Kidney (tissue), 14 donors: Measurements from ENCODE around the gene CDK5RAP3. TPM values are rescaled to one million over a fixed set of nuclear protein-coding genes. Genes with fewer than 3 reads are reported as not detected.
"Not testable (repeated sequence)": the region's sequence is repeated elsewhere in the genome, so short reads cannot be mapped to it uniquely, and the experiment has no call there.

Source experiments
- DNase-seq, 5 donors: peaks; one replicate each; pipeline ENCODE4 v3.0.0-alpha.2; 2013 to 2020
- FAIRE-seq: peaks from 2 replicates; lab custom pipeline; 2012; peaks lifted over from hg19 to GRCh38; lab: Jason Lieb, UNC
- H3K27ac ChIP-seq, 2 donors: one replicate each; pipeline ENCODE4 v1.7.0; 2013; ENCODE audit warnings: low read depth in 2 of 2, low read length in 2 of 2, inconsistent platforms in 1 of 2
- H3K27me3 ChIP-seq: one replicate; pipeline ENCODE4 v1.7.1; 2013; ENCODE audit warnings: low read length, inconsistent platforms; ENCODE audit not compliant: control insufficient read depth, insufficient read depth
- H3K36me3 ChIP-seq, 3 donors: one replicate each; pipeline versions ENCODE4 v1.7.0 to v1.7.1; 2013; ENCODE audit warnings: low read length in 3 of 3, control low read depth in 1 of 3, inconsistent platforms in 1 of 3; ENCODE audit not compliant: insufficient read depth in 3 of 3, control insufficient read depth in 2 of 3
- H3K4me1 ChIP-seq, 3 donors: one replicate each; pipeline versions ENCODE4 v1.7.0 to v1.7.1; 2013; ENCODE audit warnings: low read length in 3 of 3, inconsistent platforms in 1 of 3, low read depth in 1 of 3; ENCODE audit not compliant: control insufficient read depth in 2 of 3, insufficient read depth in 2 of 3
- H3K4me3 ChIP-seq, 3 donors: one replicate each; pipeline versions ENCODE4 v1.7.0 to v1.8.1; 2013; ENCODE audit warnings: low read length in 3 of 3, control low read depth in 1 of 3, inconsistent platforms in 1 of 3
- H3K9ac ChIP-seq, 3 donors: one replicate each; pipeline versions ENCODE4 v1.7.0 to v1.7.1; 2013; ENCODE audit warnings: low read length in 3 of 3, control low read depth in 1 of 3, inconsistent platforms in 1 of 3
- H3K9me3 ChIP-seq, 3 donors: one replicate each; pipeline versions ENCODE4 v1.7.0 to v1.7.1; 2013; ENCODE audit warnings: low read length in 3 of 3, control low read depth in 1 of 3, inconsistent platforms in 1 of 3; ENCODE audit not compliant: control insufficient read depth in 2 of 3, insufficient read depth in 1 of 3
- CTCF ChIP-seq: IDR thresholded peaks from 3 replicates; pipeline ENCODE4 v1.5.1; 2012; ENCODE audit warnings: mild to moderate bottlenecking, moderate library complexity, borderline replicate concordance; ENCODE audit not compliant: insufficient read depth; ENCODE audit errors: extremely low read depth
- intact Hi-C: fragments of 100-400 bp; cut with DNase I; formaldehyde crosslinking; loops from one replicate; pipeline ENCODE4 v1.11.1; 2022
- polyA plus RNA-seq: library from polyadenylated mRNA; stranded (reverse); fragments of 350-450 nt; fragmentation: Illumina TruSeq; extraction: RNeasy Lipid Tissue Mini Kit (QIAGEN cat#74804); gene quantifications from one replicate; pipeline ENCODE4 v1.2.3, GENCODE V29; 2014; ENCODE audit warnings: low read depth, low replicate concordance; ENCODE audit not compliant: insufficient read depth
- total RNA-seq: library from RNA; stranded (reverse); fragmentation: NEBNext Ultra II Directional; extraction: Animal tissue kit (Norgen Biotek cat#: 25700); gene quantifications from one replicate; pipeline ENCODE4 v1.2.1, GENCODE V29; 2021
- donor health status: control.
- donor health status: control.
- donor health status: control.
- donor health status: control.
- donor health status: control.
- donor health status: DM: yes; HTN: yes; CAD: no.
- donor health status: Normal renal cell carcinoma (clear cell type).

The CDK5RAP3 gene
- total and polyA plus RNA-seq, 2 donors from 2014 or later, result 140 to 208 TPM

GRCh38 chr17:47929218-47930000 lies 41.5 kb upstream of the CDK5RAP3 start:
- Histone ChIP-seq H3K9ac (no peak overlapping the region), H3K27ac (no peak overlapping the region), H3K27me3 (no peaks in the 10 kb centered on the region), H3K4me1 (no peaks in the 10 kb centered on the region), H3K36me3 (peaks cover 0 to 24% (median 12%) of the 10 kb centered on the region in 3 donors), H3K4me3 (no peak overlapping the region), H3K9me3 (no peaks in the 10 kb centered on the region)
- DNase-seq, result no peak
- TF ChIP-seq CTCF, result no peak
- no peak for FAIRE-seq
- intact Hi-C loops, result no loop called here

GRCh38 chr17:47931848-47932247 lies 39.1 kb upstream of the CDK5RAP3 start:
- no peaks in the 10 kb centered on the region for H3K9me3 ChIP-seq
- DNase-seq, result no peak
- H3K36me3 ChIP-seq, result peaks cover 0 to 6% (median 6%) of the 10 kb centered on the region in 3 donors
- TF ChIP-seq CTCF, result no peak
- intact Hi-C loops, result no loop called here
- no peak for FAIRE-seq
- H3K4me3 ChIP-seq, result no peak overlapping the region
- no peaks in the 10 kb centered on the region for H3K4me1 ChIP-seq
- H3K27me3 ChIP-seq, result no peaks in the 10 kb centered on the region
- H3K9ac ChIP-seq, result no peak overlapping the region
- H3K27ac ChIP-seq, result no peak overlapping the region

- H3K9me3 ChIP-seq, result no peaks in the 10 kb centered on the region
- H3K27me3 ChIP-seq, result no peaks in the 10 kb centered on the region
- no peaks in the 10 kb centered on the region for H3K4me1 ChIP-seq
- no peak overlapping the region for H3K4me3 ChIP-seq
- intact Hi-C loops, result no loop called here
- no peak for TF ChIP-seq CTCF
- no peak overlapping the region for H3K27ac ChIP-seq
- DNase-seq (no peak), FAIRE-seq (no peak)
- H3K36me3 ChIP-seq, result peaks cover 0 to 4% (median 0%) of the 10 kb centered on the region in 3 donors
- H3K9ac ChIP-seq, result no peak overlapping the region
Measured at GRCh38 chr17:47934856-47935255, 36.1 kb upstream of the CDK5RAP3 start.

GRCh38 chr17:47935468-47935867 lies 35.4 kb upstream of the CDK5RAP3 start:
- H3K9me3 ChIP-seq, DNase-seq, H3K27ac ChIP-seq, intact Hi-C loops, H3K9ac ChIP-seq, H3K27me3 ChIP-seq, H3K36me3 ChIP-seq, H3K4me1 ChIP-seq, FAIRE-seq, H3K4me3 ChIP-seq: not testable (repeated sequence)
